HG03520 (cell line): Measurements from ENCODE around the gene C16orf54.
"Not testable (repeated sequence)": the region's sequence is repeated elsewhere in the genome, so short reads cannot be mapped to it uniquely, and the experiment has no call there.

Source experiments
- ATAC-seq: cut with Tn5 transposase; IDR thresholded peaks from one replicate; pipeline ENCODE4 v1.9.1; 2021; ENCODE audit warnings: mild to moderate bottlenecking, moderate library complexity; ENCODE audit not compliant: unreplicated experiment

C16orf54 gene

GRCh38 chr16:29769507-29769906 lies 23.7 kb upstream of the C16orf54 start:
- ATAC-seq, result no peak

- no peak for ATAC-seq
These were observed 21.3 kb upstream of the C16orf54 start for GRCh38 chr16:29767062-29767461.

GRCh38 chr16:29766571-29766970 lies 20.8 kb upstream of the C16orf54 start:
- ATAC-seq, result no peak

- no peak for ATAC-seq
These were observed 19.6 kb upstream of the C16orf54 start for GRCh38 chr16:29765167-29766032.

- ATAC-seq, result no peak
These were observed 17.5 kb upstream of the C16orf54 start for GRCh38 chr16:29763326-29763725.

- ATAC-seq, result no peak
These were observed 16.1 kb upstream of the C16orf54 start for GRCh38 chr16:29761882-29762281.

- ATAC-seq, result not testable (repeated sequence)
These were observed 15.5 kb upstream of the C16orf54 start for GRCh38 chr16:29761280-29761651.

- no peak for ATAC-seq
These were observed 14.9 kb upstream of the C16orf54 start for GRCh38 chr16:29760567-29761279.

GRCh38 chr16:29757950-29758466 lies 12.2 kb upstream of the C16orf54 start:
- no peak for ATAC-seq

GRCh38 chr16:29757086-29757485 lies 11.3 kb upstream of the C16orf54 start:
- not testable (repeated sequence) for ATAC-seq

- no peak for ATAC-seq
These were observed 10.9 kb upstream of the C16orf54 start for GRCh38 chr16:29756654-29757053.

- no peak for ATAC-seq
These were observed 7.7 kb upstream of the C16orf54 start for GRCh38 chr16:29753516-29753915.

- ATAC-seq, result not testable (repeated sequence)
These were observed 3.0 kb upstream of the C16orf54 start for GRCh38 chr16:29748760-29749149.

GRCh38 chr16:29747947-29748759 lies 2.4 kb upstream of the C16orf54 start:
- no peak for ATAC-seq

GRCh38 chr16:29746518-29746917 lies 728 bp upstream of the C16orf54 start:
- not testable (repeated sequence) for ATAC-seq

- ATAC-seq, result peak; percentile 25
These were observed 503 bp downstream of the C16orf54 start for GRCh38 chr16:29745121-29745852.

GRCh38 chr16:29744541-29745101 lies 1.2 kb downstream of the C16orf54 start:
- no peak for ATAC-seq

GRCh38 chr16:29743827-29744531 lies 1.8 kb downstream of the C16orf54 start:
- ATAC-seq, result no peak

GRCh38 chr16:29743475-29743826 lies 2.3 kb downstream of the C16orf54 start:
- ATAC-seq, result no peak
